GM23248 (cell line): Measurements from ENCODE around the gene GLE1.

ENCODE experiments used
- EZH2 ChIP-seq: fragments of 200-600 bp; sonication (generic); IDR thresholded peaks from 2 replicates; pipeline ENCODE4 v1.6.1; 2018; ENCODE audit warnings: antibody characterized with exemption, mild to moderate bottlenecking; ENCODE audit not compliant: insufficient read depth, poor library complexity, severe bottlenecking
- EZH2phosphoT487 ChIP-seq: fragments of 200-600 bp; sonication (generic); IDR thresholded peaks from 2 replicates; pipeline ENCODE4 v1.6.1; 2018; ENCODE audit warnings: antibody characterized with exemption, moderate library complexity, mild to moderate bottlenecking, low read depth; ENCODE audit not compliant: insufficient read depth

- TF ChIP-seq EZH2 (no peak), EZH2phosphoT487 (no peak)
Measured at GRCh38 chr9:128495804-128496417, 8.6 kb upstream of the GLE1 start.
